MCF 10A (cell line): ENCODE measurements around the gene THADA. TPM values are rescaled to one million over a fixed set of nuclear protein-coding genes. Genes with fewer than 3 reads are reported as not detected.

Source experiments
- BruUV-seq: library from RNA; stranded (reverse); fragments of 400-500 nt; replicated peaks from 2 replicates; lab custom pipeline; 2021; lab: Mats Ljungman, UMichigan
- CTCF ChIA-PET: fragments of 300-600 bp; sonication (Branson Sonifier 250); formaldehyde crosslinking; extraction: SDS; loops from one replicate; lab custom pipeline; 2021; ENCODE audit warnings: antibody characterized with exemption, inconsistent platforms; lab: Yijun Ruan, JAX
- POLR2A ChIA-PET: fragments of 300-600, 350-650 bp; sonication (Branson Sonifier 250); formaldehyde crosslinking; extraction: SDS; loops from one replicate; lab custom pipeline; 2020; ENCODE audit warnings: antibody characterized with exemption, inconsistent platforms; lab: Yijun Ruan, JAX
- DNase-seq: peaks from one replicate; pipeline ENCODE4 v3.0.0-alpha.2; 2018; ENCODE audit not compliant: unreplicated experiment
- H3K27ac Mint-ChIP-seq: one replicate; pipeline ENCODE4 v1.8.0; 2022; ENCODE audit warnings: mild to moderate bottlenecking, low read depth, mixed read lengths; ENCODE audit not compliant: unreplicated experiment
- H3K27me3 Mint-ChIP-seq: one replicate; pipeline ENCODE4 v1.8.0; 2022; ENCODE audit warnings: mixed read lengths; ENCODE audit not compliant: insufficient read depth, unreplicated experiment
- H3K36me3 Mint-ChIP-seq: one replicate; pipeline ENCODE4 v1.8.0; 2022; ENCODE audit warnings: mild to moderate bottlenecking, moderate library complexity, mixed read lengths; ENCODE audit not compliant: insufficient read depth, unreplicated experiment
- H3K4me1 Mint-ChIP-seq: one replicate; pipeline ENCODE4 v1.8.0; 2022; ENCODE audit warnings: mixed read lengths; ENCODE audit not compliant: insufficient read depth, unreplicated experiment
- H3K4me3 Mint-ChIP-seq: one replicate; pipeline ENCODE4 v1.8.0; 2022; ENCODE audit warnings: mild to moderate bottlenecking, moderate library complexity, mixed read lengths; ENCODE audit not compliant: unreplicated experiment
- H3K9me3 Mint-ChIP-seq: one replicate; pipeline ENCODE4 v1.8.0; 2022; ENCODE audit warnings: mixed read lengths; ENCODE audit not compliant: unreplicated experiment
- intact Hi-C: fragments of 100-400 bp; cut with micrococcal nuclease; formaldehyde crosslinking; loops from 2 replicates; pipeline ENCODE4 v1.14.1; 2022
- total RNA-seq: library from RNA; stranded (reverse); gene quantifications from 2 replicates; pipeline ENCODE4 v1.2.3, GENCODE V29; 2022
- TF ChIP-seq, protein P1 (sequence below): fragments of 200-600 bp; IDR thresholded peaks from one replicate; pipeline ENCODE4 v1.8.0; 2022; ENCODE audit warnings: antibody characterized with exemption, mild to moderate bottlenecking; ENCODE audit not compliant: unreplicated experiment

Gene THADA
- total RNA-seq, 1 experiment from 2014 or later = 49.8 TPM

DNA sequence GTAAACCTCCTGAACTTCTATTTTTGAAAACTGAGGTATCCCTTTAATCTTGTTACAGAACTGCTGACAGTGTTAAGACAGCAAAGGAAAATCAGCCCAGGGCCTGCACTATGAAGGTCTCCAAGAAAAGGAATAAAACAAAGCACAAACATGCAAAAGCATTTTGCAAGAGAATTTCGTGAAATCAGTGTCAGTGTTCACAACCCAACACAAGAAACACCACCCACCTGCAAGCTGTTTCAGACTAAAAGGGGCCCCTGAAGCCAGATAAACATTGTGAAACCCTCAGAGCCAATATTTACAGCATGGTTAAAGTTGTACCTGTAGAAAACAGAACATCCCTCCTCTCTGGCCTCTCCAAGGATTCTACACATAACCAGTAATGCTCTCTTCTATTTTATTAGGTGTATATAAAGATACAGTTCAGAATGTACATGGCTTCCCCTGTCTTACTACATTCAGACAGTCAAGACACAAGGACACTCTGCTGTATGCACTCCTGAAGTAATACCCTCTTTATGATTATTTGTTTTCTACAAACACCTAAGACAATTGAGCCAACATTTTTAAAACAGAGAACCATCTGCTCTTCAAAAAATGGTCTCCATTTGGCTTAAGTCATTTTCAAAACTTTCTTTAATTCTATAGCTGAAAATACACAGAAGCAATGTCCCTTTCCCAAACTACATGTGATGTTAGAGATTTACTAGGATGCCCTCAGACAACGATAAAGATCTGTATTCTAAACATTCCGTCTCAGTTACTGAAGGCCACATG, 219.9 kb downstream of the THADA start:
- TF ChIP-seq, protein P1, sequence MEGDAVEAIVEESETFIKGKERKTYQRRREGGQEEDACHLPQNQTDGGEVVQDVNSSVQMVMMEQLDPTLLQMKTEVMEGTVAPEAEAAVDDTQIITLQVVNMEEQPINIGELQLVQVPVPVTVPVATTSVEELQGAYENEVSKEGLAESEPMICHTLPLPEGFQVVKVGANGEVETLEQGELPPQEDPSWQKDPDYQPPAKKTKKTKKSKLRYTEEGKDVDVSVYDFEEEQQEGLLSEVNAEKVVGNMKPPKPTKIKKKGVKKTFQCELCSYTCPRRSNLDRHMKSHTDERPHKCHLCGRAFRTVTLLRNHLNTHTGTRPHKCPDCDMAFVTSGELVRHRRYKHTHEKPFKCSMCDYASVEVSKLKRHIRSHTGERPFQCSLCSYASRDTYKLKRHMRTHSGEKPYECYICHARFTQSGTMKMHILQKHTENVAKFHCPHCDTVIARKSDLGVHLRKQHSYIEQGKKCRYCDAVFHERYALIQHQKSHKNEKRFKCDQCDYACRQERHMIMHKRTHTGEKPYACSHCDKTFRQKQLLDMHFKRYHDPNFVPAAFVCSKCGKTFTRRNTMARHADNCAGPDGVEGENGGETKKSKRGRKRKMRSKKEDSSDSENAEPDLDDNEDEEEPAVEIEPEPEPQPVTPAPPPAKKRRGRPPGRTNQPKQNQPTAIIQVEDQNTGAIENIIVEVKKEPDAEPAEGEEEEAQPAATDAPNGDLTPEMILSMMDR = no peak
- Mint-ChIP-seq H3K27ac (peak overlapping the region; percentile 32), H3K36me3 (peaks cover 18% of the 10 kb centered on the region), H3K4me3 (no peak overlapping the region), H3K9me3 (no peaks in the 10 kb centered on the region), H3K27me3 (no peaks in the 10 kb centered on the region), H3K4me1 (no peaks in the 10 kb centered on the region)
- BruUV-seq = no TSS peak
- intact Hi-C loops = no loop called here
- POLR2A ChIA-PET = no interaction called here
- CTCF ChIA-PET = no interaction called here
- no peak for DNase-seq

DNA sequence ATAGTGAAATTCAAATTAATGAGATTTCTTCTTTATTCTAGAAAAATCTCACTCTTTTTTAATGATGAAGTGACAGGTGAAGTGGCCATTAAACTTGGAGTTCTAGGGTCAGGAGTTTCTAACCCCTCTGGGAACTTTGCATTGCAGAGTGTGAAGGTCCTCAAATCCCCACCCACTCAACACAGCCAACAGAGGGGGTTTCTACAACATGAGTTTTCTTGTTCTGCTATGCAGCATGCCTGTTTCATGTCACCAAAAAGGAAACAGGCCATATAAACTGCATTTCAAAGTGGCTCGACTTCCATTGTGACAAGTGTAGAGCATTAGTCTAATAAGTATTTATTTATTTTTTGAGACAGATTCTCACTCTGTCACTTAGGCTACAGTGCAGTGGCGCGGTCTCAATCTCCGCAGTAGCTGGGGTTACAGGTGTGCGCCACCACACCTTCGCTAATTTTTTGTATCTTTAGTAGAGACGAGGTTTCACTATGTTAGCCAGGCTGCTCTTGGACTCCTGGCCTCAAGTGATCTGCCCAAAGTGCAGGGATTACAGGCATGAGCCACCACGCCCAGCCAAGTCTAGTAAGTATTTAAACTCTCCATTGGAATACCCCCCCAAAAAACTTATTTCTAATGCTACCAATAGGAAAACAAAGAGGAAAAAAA, 223.3 kb downstream of the THADA start:
- H3K27ac Mint-ChIP-seq = peak overlapping the region; percentile 20

DNA sequence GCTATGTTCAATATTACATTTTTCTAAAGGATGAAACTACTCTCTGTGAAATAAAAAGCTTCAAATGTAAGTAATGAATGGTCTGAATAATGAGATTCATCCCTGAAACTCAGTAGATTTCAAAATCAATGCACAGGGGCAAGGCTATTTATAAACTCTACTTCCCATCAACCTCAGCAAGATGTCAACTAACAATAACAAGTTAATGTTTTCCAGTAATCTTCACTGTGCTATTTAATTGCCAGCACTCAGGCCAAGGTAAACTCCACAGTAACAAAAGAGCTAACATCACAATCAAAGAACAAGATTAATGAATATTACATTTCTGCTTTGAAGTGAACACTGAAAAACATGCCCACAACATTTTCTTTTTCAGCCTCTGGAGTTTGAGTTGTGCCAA, 225.1 kb downstream of the THADA start:
- H3K4me3 Mint-ChIP-seq = no peak overlapping the region
- H3K36me3 Mint-ChIP-seq = no peaks in the 10 kb centered on the region
- no peak overlapping the region for H3K27ac Mint-ChIP-seq
- POLR2A ChIA-PET = interaction anchor here (1.0 kb wide), 2 partner anchors 8 to 9 kb away, joined by 3 to 4 read pairs; no protein-coding TSS in a partner anchor
- H3K27me3 Mint-ChIP-seq = no peaks in the 10 kb centered on the region
- TF ChIP-seq, protein P1 = no peak
- BruUV-seq = no TSS peak
- H3K4me1 Mint-ChIP-seq = no peaks in the 10 kb centered on the region
- peak; percentile 3 for DNase-seq
- CTCF ChIA-PET = interaction anchor here (0.6 kb wide), 1 partner anchor 23 kb away, joined by 3 read pairs; no protein-coding TSS in a partner anchor
- no peaks in the 10 kb centered on the region for H3K9me3 Mint-ChIP-seq
- intact Hi-C loops = no loop called here

More for the DNA sequence above, 223.3 kb downstream of the THADA start:
- ChIA-PET POLR2A (interaction anchor here (1.4 kb wide), 1 partner anchor 16 kb away, joined by 3 read pairs; no protein-coding TSS in a partner anchor), CTCF (no interaction called here)
- Mint-ChIP-seq H3K27me3 (no peaks in the 10 kb centered on the region), H3K9me3 (no peaks in the 10 kb centered on the region), H3K4me1 (no peaks in the 10 kb centered on the region), H3K36me3 (peaks cover 5% of the 10 kb centered on the region), H3K4me3 (no peak overlapping the region)
- BruUV-seq = no TSS peak
- intact Hi-C loops = no loop called here
- DNase-seq = no peak
- TF ChIP-seq, protein P1 = no peak

DNA sequence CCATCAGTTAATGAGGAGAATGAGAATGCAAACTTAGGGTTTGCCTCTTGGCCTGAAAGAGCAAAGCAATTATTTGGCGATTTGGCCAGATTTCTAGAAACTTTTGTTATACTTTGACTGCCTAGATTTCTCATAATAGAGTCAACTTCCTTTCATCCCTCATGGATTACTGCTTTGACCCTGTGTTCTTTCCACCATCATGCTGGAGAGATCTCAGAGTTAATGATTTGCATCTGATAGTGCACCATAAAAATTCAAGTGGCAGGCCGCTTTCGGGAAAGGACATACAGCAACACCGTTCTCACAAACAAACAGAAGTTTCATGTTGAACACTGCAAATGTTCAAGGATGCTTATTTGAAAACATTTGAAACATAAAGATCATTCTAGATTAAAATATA, 225.7 kb downstream of the THADA start:
- CTCF ChIA-PET = interaction anchor here (0.7 kb wide), 1 partner anchor 14 kb away, joined by 4 read pairs; no protein-coding TSS in a partner anchor
- Mint-ChIP-seq H3K27ac (no peak overlapping the region), H3K4me3 (no peak overlapping the region), H3K4me1 (no peaks in the 10 kb centered on the region), H3K27me3 (no peaks in the 10 kb centered on the region), H3K36me3 (no peaks in the 10 kb centered on the region), H3K9me3 (no peaks in the 10 kb centered on the region)
- intact Hi-C loops = no loop called here
- TF ChIP-seq, protein P1 = no peak
- DNase-seq = no peak
- POLR2A ChIA-PET = interaction anchor here (1.0 kb wide), 1 partner anchor 8 kb away, joined by 3 read pairs; no protein-coding TSS in a partner anchor
- no TSS peak for BruUV-seq
